ENCODE results near the gene CXCL16. TPM values are rescaled to one million over a fixed set of nuclear protein-coding genes. Genes with fewer than 3 reads are reported as not detected.
A peak's percentile ranks its signal among the peaks of the same experiment; 100 is the strongest.

Gene CXCL16
- total RNA-seq, 1 donor from 2014 or later, result not detected

- H3K36me3 Mint-ChIP-seq (ENCODE audit: unreplicated experiment), result peaks cover 12% of the 10 kb centered on the region
- H3K9me3 Mint-ChIP-seq (ENCODE audit: unreplicated experiment), result peaks cover 2% of the 10 kb centered on the region
- H3K4me1 Mint-ChIP-seq (ENCODE audit: low read depth, unreplicated experiment), result peaks cover 5% of the 10 kb centered on the region
- no peak overlapping the region for H3K4me3 Mint-ChIP-seq (ENCODE audit: unreplicated experiment)
- peaks cover 7% of the 10 kb centered on the region for H3K27me3 Mint-ChIP-seq (ENCODE audit: unreplicated experiment)
- TF ChIP-seq, protein P1, sequence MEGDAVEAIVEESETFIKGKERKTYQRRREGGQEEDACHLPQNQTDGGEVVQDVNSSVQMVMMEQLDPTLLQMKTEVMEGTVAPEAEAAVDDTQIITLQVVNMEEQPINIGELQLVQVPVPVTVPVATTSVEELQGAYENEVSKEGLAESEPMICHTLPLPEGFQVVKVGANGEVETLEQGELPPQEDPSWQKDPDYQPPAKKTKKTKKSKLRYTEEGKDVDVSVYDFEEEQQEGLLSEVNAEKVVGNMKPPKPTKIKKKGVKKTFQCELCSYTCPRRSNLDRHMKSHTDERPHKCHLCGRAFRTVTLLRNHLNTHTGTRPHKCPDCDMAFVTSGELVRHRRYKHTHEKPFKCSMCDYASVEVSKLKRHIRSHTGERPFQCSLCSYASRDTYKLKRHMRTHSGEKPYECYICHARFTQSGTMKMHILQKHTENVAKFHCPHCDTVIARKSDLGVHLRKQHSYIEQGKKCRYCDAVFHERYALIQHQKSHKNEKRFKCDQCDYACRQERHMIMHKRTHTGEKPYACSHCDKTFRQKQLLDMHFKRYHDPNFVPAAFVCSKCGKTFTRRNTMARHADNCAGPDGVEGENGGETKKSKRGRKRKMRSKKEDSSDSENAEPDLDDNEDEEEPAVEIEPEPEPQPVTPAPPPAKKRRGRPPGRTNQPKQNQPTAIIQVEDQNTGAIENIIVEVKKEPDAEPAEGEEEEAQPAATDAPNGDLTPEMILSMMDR (IDR thresholded peaks at IDR 0.05; ENCODE audit: partially characterized antibody, unreplicated experiment), result no peak
- H3K27ac Mint-ChIP-seq (ENCODE audit: unreplicated experiment), result peak overlapping the region; percentile 46
- DNase-seq, result no peak
Observed at GRCh38 chr17:4722678-4723240, 17.0 kb downstream of the CXCL16 start.

DNA sequence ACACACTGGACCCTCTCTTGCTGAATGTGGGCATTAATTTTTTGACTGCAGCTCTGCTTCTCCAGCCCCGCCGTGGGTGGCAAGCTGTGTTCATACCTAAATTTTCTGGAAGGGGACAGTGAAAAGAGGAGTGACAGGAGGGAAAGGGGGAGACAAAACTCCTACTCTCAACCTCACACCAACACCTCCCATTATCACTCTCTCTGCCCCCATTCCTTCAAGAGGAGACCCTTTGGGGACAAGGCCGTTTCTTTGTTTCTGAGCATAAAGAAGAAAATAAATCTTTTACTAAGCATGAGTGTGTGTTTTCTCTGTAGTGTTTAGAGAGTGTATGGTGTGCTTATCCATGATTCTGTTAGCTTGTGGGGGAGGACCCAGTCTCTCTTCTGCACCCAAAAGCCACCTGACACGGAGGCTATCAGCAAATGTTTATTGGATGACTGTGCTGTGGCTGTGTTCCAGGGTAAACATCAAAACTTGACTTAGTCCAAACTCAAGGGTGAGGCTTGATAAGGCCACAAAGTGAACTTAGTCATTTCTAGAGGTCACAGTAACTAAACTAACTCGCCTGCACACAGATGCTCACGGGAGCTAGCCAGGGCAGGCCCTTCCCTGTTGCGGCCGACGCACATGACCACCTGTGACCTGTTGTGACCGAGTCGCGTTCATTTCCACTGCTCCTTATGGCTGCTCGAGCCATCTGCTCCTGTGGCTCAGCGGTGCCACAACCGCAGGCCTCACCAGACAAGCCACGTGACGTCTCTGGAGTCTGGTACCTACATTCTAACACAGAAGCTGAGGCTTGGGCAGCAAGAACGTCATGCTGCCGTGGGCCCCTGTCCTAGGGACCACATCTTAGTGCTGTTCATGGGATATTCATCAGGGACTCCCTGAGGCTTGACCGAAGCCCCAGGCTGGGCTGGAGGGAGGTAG, 18.3 kb downstream of the CXCL16 start:
- DNase-seq, result no peak
- H3K36me3 Mint-ChIP-seq (ENCODE audit: unreplicated experiment), result peaks cover 12% of the 10 kb centered on the region
- TF ChIP-seq, protein P1 (IDR thresholded peaks at IDR 0.05; ENCODE audit: partially characterized antibody, unreplicated experiment), result no peak
- H3K4me1 Mint-ChIP-seq (ENCODE audit: low read depth, unreplicated experiment), result peaks cover 5% of the 10 kb centered on the region
- H3K27me3 Mint-ChIP-seq (ENCODE audit: unreplicated experiment), result peaks cover 7% of the 10 kb centered on the region
- peak overlapping the region; percentile 34 for H3K4me3 Mint-ChIP-seq (ENCODE audit: unreplicated experiment)
- H3K9me3 Mint-ChIP-seq (ENCODE audit: unreplicated experiment), result peaks cover 2% of the 10 kb centered on the region
- no peak overlapping the region for H3K27ac Mint-ChIP-seq (ENCODE audit: unreplicated experiment)

DNA sequence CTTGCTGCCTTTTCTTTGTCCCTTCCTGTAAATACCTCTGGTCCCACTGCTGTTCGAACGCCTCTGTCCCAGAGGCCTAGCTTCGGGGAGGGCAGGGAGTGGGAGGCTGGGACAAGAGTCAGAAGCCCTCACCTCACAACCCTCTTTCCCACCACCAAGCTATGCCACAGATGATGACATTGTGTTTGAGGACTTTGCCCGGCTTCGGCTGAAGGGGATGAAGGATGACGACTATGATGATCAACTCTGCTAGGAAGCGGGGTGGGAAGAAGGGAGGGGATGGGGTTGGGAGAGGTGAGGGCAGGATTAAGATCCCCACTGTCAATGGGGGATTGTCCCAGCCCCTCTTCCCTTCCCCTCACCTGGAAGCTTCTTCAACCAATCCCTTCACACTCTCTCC, 18.9 kb downstream of the CXCL16 start:
- Mint-ChIP-seq H3K4me3 (ENCODE audit: unreplicated experiment) (no peak overlapping the region), H3K27ac (ENCODE audit: unreplicated experiment) (no peak overlapping the region), H3K9me3 (ENCODE audit: unreplicated experiment) (peaks cover 2% of the 10 kb centered on the region), H3K4me1 (ENCODE audit: low read depth, unreplicated experiment) (peaks cover 5% of the 10 kb centered on the region), H3K27me3 (ENCODE audit: unreplicated experiment) (peaks cover 7% of the 10 kb centered on the region), H3K36me3 (ENCODE audit: unreplicated experiment) (peaks cover 12% of the 10 kb centered on the region)
- DNase-seq, result no peak
- TF ChIP-seq, protein P1 (IDR thresholded peaks at IDR 0.05; ENCODE audit: partially characterized antibody, unreplicated experiment), result no peak

- Mint-ChIP-seq H3K4me3 (ENCODE audit: unreplicated experiment) (no peak overlapping the region), H3K27ac (ENCODE audit: unreplicated experiment) (no peak overlapping the region), H3K4me1 (ENCODE audit: low read depth, unreplicated experiment) (peaks cover 13% of the 10 kb centered on the region), H3K36me3 (ENCODE audit: unreplicated experiment) (peaks cover 12% of the 10 kb centered on the region), H3K9me3 (ENCODE audit: unreplicated experiment) (peaks cover 5% of the 10 kb centered on the region), H3K27me3 (ENCODE audit: unreplicated experiment) (peaks cover 9% of the 10 kb centered on the region)
- TF ChIP-seq, protein P1 (IDR thresholded peaks at IDR 0.05; ENCODE audit: partially characterized antibody, unreplicated experiment), result no peak
- DNase-seq, result no peak
Observed at GRCh38 chr17:4719684-4720221, 20.0 kb downstream of the CXCL16 start.
